LNCAP (cell line): ENCODE results near the gene PCGF1.

Experiments
- CTCF ChIP-seq: fragments of 450-650 bp; IDR thresholded peaks from 2 replicates; pipeline ENCODE4 v1.5.1; 2017; ENCODE audit warnings: mild to moderate bottlenecking

The PCGF1 gene

DNA sequence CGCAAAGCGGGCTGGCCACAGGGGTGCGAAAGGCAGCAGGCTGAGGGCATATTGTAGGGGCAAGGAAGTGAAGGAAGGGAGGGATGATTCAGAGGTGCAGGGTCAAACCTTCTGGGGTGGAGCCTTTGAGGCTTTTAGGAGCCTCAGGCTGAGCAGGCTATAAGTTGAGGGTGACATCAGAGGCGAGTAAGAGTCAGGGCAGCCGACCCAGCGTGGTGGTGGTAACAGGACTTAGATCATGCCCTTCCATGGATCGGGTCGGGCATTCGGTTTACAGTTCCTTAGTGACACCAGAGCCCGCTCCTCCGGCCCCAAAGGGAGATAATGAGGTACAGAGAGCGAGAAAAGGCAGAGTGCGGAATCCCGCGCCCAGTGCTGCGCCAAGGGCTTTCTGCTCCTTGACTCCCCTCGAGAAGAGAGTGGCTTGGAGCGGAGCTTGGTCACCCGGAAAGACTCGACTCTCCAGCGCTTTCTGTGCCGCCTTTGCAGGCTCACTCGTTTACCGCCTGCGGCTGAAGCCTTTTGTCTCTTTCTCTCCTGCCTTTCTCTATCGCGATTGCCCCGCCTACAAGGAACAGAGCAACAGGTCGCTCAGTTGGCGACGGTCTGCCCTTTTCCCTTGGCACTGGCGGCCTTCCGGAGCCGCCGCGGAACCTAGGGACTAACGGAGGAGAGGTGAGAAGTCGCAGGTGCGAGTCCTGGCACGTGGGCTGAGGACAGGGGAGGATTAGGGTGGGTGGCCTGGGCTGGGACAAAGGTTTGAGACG is 8.8 kb downstream of the PCGF1 start:
- TF ChIP-seq CTCF: no peak

DNA sequence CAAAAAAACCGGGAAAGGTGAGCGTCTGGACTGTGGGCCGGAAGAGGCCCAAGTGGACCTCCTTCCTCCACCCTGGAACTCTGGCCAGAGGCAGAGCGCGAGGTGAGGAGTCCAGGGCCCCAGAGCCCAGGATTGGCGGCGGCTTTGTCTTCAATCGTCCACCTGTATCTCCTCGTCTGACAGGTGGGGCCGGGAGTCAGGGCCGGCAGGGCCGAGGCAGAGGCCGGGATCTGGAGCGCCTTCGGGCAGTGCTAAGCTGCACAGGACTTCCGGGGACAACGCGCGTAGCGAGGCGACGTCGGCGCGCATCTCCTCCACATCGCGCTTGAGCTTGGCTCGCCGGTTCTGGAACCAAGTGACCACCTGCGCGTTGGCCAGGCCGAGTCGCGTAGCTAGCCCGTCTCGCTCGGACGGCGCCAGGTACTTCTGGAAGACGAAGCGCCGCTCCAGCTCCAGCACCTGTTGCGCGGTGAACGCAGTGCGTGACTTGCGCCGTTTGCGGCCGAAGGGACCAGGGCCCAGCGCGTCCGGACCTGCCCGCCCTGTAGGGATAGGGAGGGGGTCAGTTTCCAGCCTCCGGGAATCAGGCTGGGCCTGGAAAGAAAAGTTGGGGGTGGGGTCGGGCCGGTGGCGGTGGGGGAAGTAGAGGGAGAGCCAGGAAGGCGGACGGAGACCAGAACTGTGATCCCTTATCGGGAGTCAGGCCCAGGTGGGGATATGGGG is 9.6 kb downstream of the PCGF1 start:
- TF ChIP-seq CTCF: no peak

DNA sequence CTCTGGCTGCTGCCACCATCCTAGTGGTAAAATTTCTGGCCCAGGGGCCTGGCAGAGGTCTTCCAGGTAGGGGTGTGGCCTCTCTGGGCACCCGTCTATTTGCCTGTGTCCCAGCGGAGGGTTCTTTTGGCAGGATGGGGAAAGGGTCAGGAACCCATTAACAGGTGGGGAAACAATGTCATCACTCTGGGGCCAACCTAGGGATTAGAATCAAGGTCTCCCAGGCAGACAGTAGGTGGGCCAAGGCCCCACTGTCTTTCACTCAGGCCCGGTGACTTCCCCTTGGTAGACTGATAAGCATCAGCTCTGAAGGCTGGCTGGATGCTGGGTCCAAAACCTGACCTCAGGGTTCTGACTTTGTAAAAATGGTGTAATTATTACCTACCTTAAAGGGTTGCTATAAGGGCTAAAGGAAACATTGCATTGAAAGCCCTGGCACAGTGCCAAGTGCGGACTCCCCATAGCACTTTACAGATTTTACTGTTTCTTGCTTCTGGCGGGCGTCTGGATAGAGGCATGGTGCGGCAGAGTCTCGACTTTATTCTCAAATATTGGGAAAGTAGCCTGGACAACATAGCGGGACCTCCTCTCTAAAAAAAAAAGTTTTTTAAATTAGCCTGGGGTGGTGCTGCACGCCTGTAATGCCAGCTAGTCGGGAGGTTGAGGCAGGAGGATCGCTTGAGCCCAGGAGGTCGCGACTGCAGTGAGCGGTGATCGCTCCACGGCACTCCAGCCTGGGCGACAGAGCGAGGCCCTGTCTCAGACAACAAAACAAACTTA is 10.3 kb downstream of the PCGF1 start:
- TF ChIP-seq CTCF: no peak

- TF ChIP-seq CTCF: no peak
Observed at GRCh38 chr2:74495440-74495839, 12.1 kb downstream of the PCGF1 start.

- no peak for TF ChIP-seq CTCF
Observed at GRCh38 chr2:74493546-74493945, 13.9 kb downstream of the PCGF1 start.

GRCh38 chr2:74491648-74492544 is 15.6 kb downstream of the PCGF1 start:
- no peak for TF ChIP-seq CTCF

GRCh38 chr2:74489906-74490305 is 17.6 kb downstream of the PCGF1 start:
- TF ChIP-seq CTCF: no peak
